OCI-LY1 (cell line): ENCODE data around the gene AR.

Experiments used
- H2AFZ ChIP-seq: fragments of 200-600 bp; sonication (generic), shearing (Covaris generic); 2 replicates; pipeline ENCODE4 v1.6.0; 2014; ENCODE audit warnings: antibody characterized with exemption, mild to moderate bottlenecking, low read length
- H3F3A ChIP-seq: fragments of 200-600 bp; sonication (generic), shearing (Covaris generic); 2 replicates; pipeline ENCODE4 v1.6.0; 2014; ENCODE audit warnings: mild to moderate bottlenecking, antibody characterized with exemption, low read length, moderate library complexity; ENCODE audit not compliant: insufficient read depth
- H3K27ac ChIP-seq: fragments of 200-600 bp; sonication (generic); 2 replicates; pipeline ENCODE4 v1.5.1; 2014; ENCODE audit warnings: low read length, mixed run types, mild to moderate bottlenecking, low read depth; ENCODE audit not compliant: poor library complexity, severe bottlenecking
- H3K27me3 ChIP-seq: fragments of 200-600 bp; sonication (generic); 2 replicates; pipeline ENCODE4 v1.6.0; 2014; ENCODE audit warnings: antibody characterized with exemption, mild to moderate bottlenecking, low read length, moderate library complexity; ENCODE audit not compliant: insufficient read depth
- H3K36me3 ChIP-seq: fragments of 200-600 bp; sonication (generic); 2 replicates; pipeline ENCODE4 v1.6.1; 2014; ENCODE audit warnings: mild to moderate bottlenecking, antibody characterized with exemption, low read length, moderate library complexity, mixed read lengths; ENCODE audit not compliant: insufficient read depth
- H3K4me1 ChIP-seq: fragments of 200-600 bp; sonication (generic); 2 replicates; pipeline ENCODE4 v1.5.1; 2014; ENCODE audit warnings: mild to moderate bottlenecking, low read length, moderate library complexity; ENCODE audit not compliant: insufficient read depth, severe bottlenecking
- H3K4me2 ChIP-seq: fragments of 200-600 bp; sonication (generic), shearing (Covaris generic); 2 replicates; pipeline ENCODE4 v1.6.1; 2014; ENCODE audit warnings: low read length
- H3K4me3 ChIP-seq: fragments of 200-600 bp; sonication (generic); 2 replicates; pipeline ENCODE4 v1.5.1; 2014; ENCODE audit warnings: low read length, low read depth, mild to moderate bottlenecking, mixed read lengths; ENCODE audit not compliant: poor library complexity, severe bottlenecking
- H3K79me2 ChIP-seq: fragments of 200-600 bp; shearing (Covaris generic); 2 replicates; pipeline ENCODE4 v1.6.1; 2016; ENCODE audit warnings: mixed run types, low read length, mixed read lengths; ENCODE audit not compliant: insufficient read depth
- H3K9ac ChIP-seq: fragments of 200-600 bp; sonication (generic), shearing (Covaris generic); 2 replicates; pipeline ENCODE4 v1.6.1; 2014; ENCODE audit warnings: mild to moderate bottlenecking, low read length, mixed read lengths
- H3K9me2 ChIP-seq: fragments of 200-600 bp; sonication (generic), shearing (Covaris generic); 2 replicates; pipeline ENCODE4 v1.6.1; 2014; ENCODE audit warnings: low read depth, mild to moderate bottlenecking, low read length, mixed read lengths
- H3K9me3 ChIP-seq: fragments of 200-600 bp; shearing (Covaris generic); 2 replicates; pipeline ENCODE4 v1.6.1; 2014; ENCODE audit warnings: low read length, mixed read lengths
- H4K20me1 ChIP-seq: fragments of 200-600 bp; sonication (generic), shearing (Covaris generic); 2 replicates; pipeline ENCODE4 v1.6.0; 2016; ENCODE audit warnings: mild to moderate bottlenecking, low read length; ENCODE audit not compliant: insufficient read depth
- CTCF ChIP-seq: fragments of 200-600 bp; sonication (generic), shearing (Covaris generic); IDR thresholded peaks from 2 replicates; pipeline ENCODE4 v1.5.1; 2017; ENCODE audit warnings: mild to moderate bottlenecking, antibody characterized with exemption, low read length, moderate library complexity, mixed read lengths
- EZH2 ChIP-seq: fragments of 200-600 bp; sonication (generic), shearing (Covaris generic); IDR thresholded peaks from 2 replicates; pipeline ENCODE4 v1.8.0; 2017; ENCODE audit warnings: borderline replicate concordance, mixed run types, mild to moderate bottlenecking, antibody characterized with exemption, low read length, moderate library complexity, mixed read lengths

Gene AR

GRCh38 chrX:67599532-67599931 is 55.7 kb downstream of the AR start:
- H3K4me3 ChIP-seq, result no peak overlapping the region
- no peak overlapping the region for H2AFZ ChIP-seq
- TF ChIP-seq CTCF (no peak), EZH2 (no peak)
- no peaks in the 10 kb centered on the region for H3K4me1 ChIP-seq
- H3K27ac ChIP-seq, result no peak overlapping the region
- H3K9me2 ChIP-seq, result no peaks in the 10 kb centered on the region
- H3K4me2 ChIP-seq, result no peak overlapping the region
- no peaks in the 10 kb centered on the region for H3K79me2 ChIP-seq
- H3K9ac ChIP-seq, result no peak overlapping the region
- no peaks in the 10 kb centered on the region for H3K9me3 ChIP-seq
- H3K27me3 ChIP-seq, result no peaks in the 10 kb centered on the region
- H3F3A ChIP-seq, result no peaks in the 10 kb centered on the region
- H4K20me1 ChIP-seq, result no peaks in the 10 kb centered on the region
- no peaks in the 10 kb centered on the region for H3K36me3 ChIP-seq

- Histone ChIP-seq H3K36me3 (no peaks in the 10 kb centered on the region), H4K20me1 (no peaks in the 10 kb centered on the region), H3K79me2 (no peaks in the 10 kb centered on the region), H3K27me3 (no peaks in the 10 kb centered on the region), H3K9ac (no peak overlapping the region), H3K27ac (no peak overlapping the region), H3K4me1 (no peaks in the 10 kb centered on the region), H3K9me2 (no peaks in the 10 kb centered on the region), H3F3A (no peaks in the 10 kb centered on the region), H3K4me3 (no peak overlapping the region), H3K9me3 (no peaks in the 10 kb centered on the region), H3K4me2 (no peak overlapping the region), H2AFZ (no peak overlapping the region)
- TF ChIP-seq CTCF (no peak), EZH2 (no peak)
These were observed 58.0 kb downstream of the AR start for GRCh38 chrX:67601771-67602170.

GRCh38 chrX:67604979-67605703 is 61.3 kb downstream of the AR start:
- TF ChIP-seq EZH2 (no peak), CTCF (no peak)
- no peak overlapping the region for H3K4me2 ChIP-seq
- H4K20me1 ChIP-seq, result no peaks in the 10 kb centered on the region
- H3K9me2 ChIP-seq, result no peaks in the 10 kb centered on the region
- no peak overlapping the region for H2AFZ ChIP-seq
- H3K9ac ChIP-seq, result no peak overlapping the region
- no peaks in the 10 kb centered on the region for H3K79me2 ChIP-seq
- H3K27ac ChIP-seq, result no peak overlapping the region
- H3K36me3 ChIP-seq, result no peaks in the 10 kb centered on the region
- no peaks in the 10 kb centered on the region for H3K9me3 ChIP-seq
- no peaks in the 10 kb centered on the region for H3F3A ChIP-seq
- H3K4me1 ChIP-seq, result no peaks in the 10 kb centered on the region
- no peaks in the 10 kb centered on the region for H3K27me3 ChIP-seq
- no peak overlapping the region for H3K4me3 ChIP-seq
